IMR-90 (cell line): ENCODE results near the gene NXF1. TPM values are rescaled to one million over a fixed set of nuclear protein-coding genes. Genes with fewer than 3 reads are reported as not detected.
"Not testable (repeated sequence)": the region's sequence is repeated elsewhere in the genome, so short reads cannot be mapped to it uniquely, and the experiment has no call there.

Source experiments
- ATAC-seq: fragments of 200-7000 bp; cut with Tn5 transposase; 2 replicates; pipeline ENCODE4 v1.9.1; 2020; ENCODE audit warnings: low read depth, mild to moderate bottlenecking, moderate library complexity
- BruUV-seq: library from RNA; stranded (reverse); fragments of 400-500 nt; replicated peaks from 2 replicates; lab custom pipeline; 2021; lab: Mats Ljungman, UMichigan
- CTCF ChIA-PET: fragments of 300-600 bp; formaldehyde crosslinking; extraction: SDS; loops from one replicate; lab custom pipeline; 2021; ENCODE audit warnings: antibody characterized with exemption; lab: Yijun Ruan, JAX
- POLR2A ChIA-PET: fragments of 300-600 bp; sonication (Branson Sonifier 250); formaldehyde crosslinking; loops from one replicate; lab custom pipeline; 2022; ENCODE audit warnings: antibody characterized with exemption; ENCODE audit not compliant: unreplicated experiment; lab: Charles Lee
- DNase-seq: peaks from one replicate; pipeline ENCODE4 v3.0.0; 2013
- H2AFZ ChIP-seq: replicated peaks from 2 replicates; pipeline ENCODE3; 2013; ENCODE audit warnings: low read length, mild to moderate bottlenecking; ENCODE audit not compliant: poor library complexity
- H2AK5ac ChIP-seq: 2 replicates; pipeline ENCODE4 v1.6.1; 2013; ENCODE audit warnings: low read depth, low read length, inconsistent platforms
- H2AK9ac ChIP-seq: replicated peaks from 2 replicates; pipeline ENCODE3; 2013; ENCODE audit warnings: mild to moderate bottlenecking, low read depth, low read length, moderate library complexity; ENCODE audit not compliant: poor library complexity
- H2BK120ac ChIP-seq: 2 replicates; pipeline ENCODE4 v1.6.1; 2013; ENCODE audit warnings: low read depth, low read length, inconsistent platforms
- H2BK15ac ChIP-seq: 3 replicates; pipeline ENCODE4 v1.6.1; 2013; ENCODE audit warnings: low read depth, low read length, inconsistent platforms
- H2BK20ac ChIP-seq: 2 replicates; pipeline ENCODE4 v1.6.1; 2013; ENCODE audit warnings: low read depth, mild to moderate bottlenecking, inconsistent platforms, low read length, moderate library complexity
- H2BK5ac ChIP-seq: 2 replicates; pipeline ENCODE4 v1.6.1; 2013; ENCODE audit warnings: mild to moderate bottlenecking, low read depth, low read length, inconsistent platforms; ENCODE audit not compliant: poor library complexity, severe bottlenecking
- H3K14ac ChIP-seq: replicated peaks from 2 replicates; pipeline ENCODE4 v1.6.1; 2013; ENCODE audit warnings: low read depth, low read length, inconsistent platforms
- H3K18ac ChIP-seq: 2 replicates; pipeline ENCODE4 v1.6.1; 2013; ENCODE audit warnings: low read depth, low read length, control low read depth
- H3K23ac ChIP-seq: 2 replicates; pipeline ENCODE4 v1.6.1; 2013; ENCODE audit warnings: low read depth, low read length, inconsistent platforms
- H3K27ac ChIP-seq: 2 replicates; pipeline ENCODE4 v1.5.1; 2013; ENCODE audit warnings: mild to moderate bottlenecking, control low read depth, low read length; ENCODE audit not compliant: insufficient read depth
- H3K27me3 ChIP-seq: 2 replicates; pipeline ENCODE4 v1.6.1; 2013; ENCODE audit warnings: low read length; ENCODE audit not compliant: control insufficient read depth, insufficient read depth
- H3K36me3 ChIP-seq: 2 replicates; pipeline ENCODE4 v1.6.1; 2013; ENCODE audit warnings: low read length, mixed read lengths; ENCODE audit not compliant: control insufficient read depth, insufficient read depth
- H3K4ac ChIP-seq: 2 replicates; pipeline ENCODE4 v1.6.1; 2013; ENCODE audit warnings: low read depth, low read length, inconsistent platforms
- H3K4me1 ChIP-seq: 2 replicates; pipeline ENCODE4 v1.6.1; 2013; ENCODE audit warnings: low read length, mixed read lengths; ENCODE audit not compliant: control insufficient read depth, insufficient read depth
- H3K4me2 ChIP-seq: 2 replicates; pipeline ENCODE4 v1.6.1; 2013; ENCODE audit warnings: low read depth, mild to moderate bottlenecking, control low read depth, low read length, moderate library complexity
- H3K4me3 ChIP-seq: 2 replicates; pipeline ENCODE4 v1.5.1; 2013; ENCODE audit warnings: low read depth, mild to moderate bottlenecking, control low read depth, low read length, moderate library complexity; ENCODE audit not compliant: insufficient read depth
- H3K56ac ChIP-seq: 2 replicates; pipeline ENCODE4 v1.6.1; 2013; ENCODE audit warnings: low read length, inconsistent platforms; ENCODE audit not compliant: insufficient read depth; ENCODE audit errors: extremely low read depth
- H3K79me1 ChIP-seq, 2 experiments: 2 replicates each; pipeline ENCODE4 v1.6.1; 2013; ENCODE audit warnings: low read length in 2 of 2, inconsistent platforms in 1 of 2, low read depth in 1 of 2
- H3K9ac ChIP-seq: 2 replicates; pipeline ENCODE4 v1.6.1; 2013; ENCODE audit warnings: low read depth, low read length, control low read depth
- H3K9me1 ChIP-seq: 2 replicates; pipeline ENCODE4 v1.6.1; 2013; ENCODE audit warnings: low read length, inconsistent platforms; ENCODE audit not compliant: insufficient read depth
- H3K9me3 ChIP-seq: 2 replicates; pipeline ENCODE4 v1.6.1; 2013; ENCODE audit warnings: low read length; ENCODE audit not compliant: control insufficient read depth, insufficient read depth
- H4K20me1 ChIP-seq: 2 replicates; pipeline ENCODE4 v1.6.1; 2013; ENCODE audit warnings: low read length, inconsistent platforms; ENCODE audit not compliant: insufficient read depth
- H4K5ac ChIP-seq: 2 replicates; pipeline ENCODE4 v1.6.1; 2013; ENCODE audit warnings: mild to moderate bottlenecking, low read depth, low read length, control low read depth
- H4K8ac ChIP-seq, 2 experiments: 2 replicates each; pipeline ENCODE4 v1.6.1; 2013; ENCODE audit warnings: low read depth in 2 of 2, low read length in 2 of 2, control low read depth in 1 of 2, inconsistent platforms in 1 of 2
- H4K91ac ChIP-seq: 2 replicates; pipeline ENCODE4 v1.6.1; 2013; ENCODE audit warnings: low read depth, low read length, inconsistent platforms; ENCODE audit not compliant: insufficient read depth
- BHLHE40 ChIP-seq: fragments of 150-350 bp; IDR thresholded peaks from 2 replicates; pipeline ENCODE4 v1.6.1; 2016; ENCODE audit warnings: mild to moderate bottlenecking, low read depth, low read length
- CEBPB ChIP-seq: IDR thresholded peaks from 2 replicates; pipeline ENCODE4 v1.6.1; 2012; ENCODE audit warnings: low read depth, low read length, improper control_type of control experiment
- MAFK ChIP-seq: IDR thresholded peaks from 2 replicates; pipeline ENCODE4 v1.6.1; 2012; ENCODE audit warnings: low read depth, low read length, improper control_type of control experiment
- MXI1 ChIP-seq: IDR thresholded peaks from 2 replicates; pipeline ENCODE4 v1.6.1; 2012; ENCODE audit warnings: low read depth, mild to moderate bottlenecking, low read length, moderate library complexity, borderline replicate concordance
- NFE2L2 ChIP-seq: fragments of 150-350 bp; IDR thresholded peaks from 2 replicates; pipeline ENCODE4 v1.6.1; 2016; ENCODE audit warnings: low read depth, mild to moderate bottlenecking, low read length
- POLR2A ChIP-seq: IDR thresholded peaks from 2 replicates; pipeline ENCODE4 v1.6.1; 2012; ENCODE audit warnings: mild to moderate bottlenecking, low read depth, low read length
- USF2 ChIP-seq: fragments of 150-350 bp; IDR thresholded peaks from 2 replicates; pipeline ENCODE4 v1.6.1; 2017; ENCODE audit warnings: mild to moderate bottlenecking, antibody characterized with exemption, low read length, low read depth
- WGBS, 2 experiments: methylation state at CpG; one replicate each; pipeline versions ENCODE4 v1.1.5 to v1.1.7; 2013; ENCODE audit warnings: missing lambda C conversion rate in 2 of 2; ENCODE audit not compliant: insufficient read length in 1 of 2; ENCODE audit errors: extremely low coverage in 2 of 2; 5-methylcytosine and 5-hydroxymethylcytosine counted together
- dilution Hi-C: fragments of 300-500 bp; cut with HindIII; formaldehyde crosslinking; loops from one replicate; pipeline ENCODE4 v1.14.3; 2018; ENCODE audit warnings: low sequenced_read_pairs; ENCODE audit not compliant: unreplicated experiment
- in situ Hi-C: fragments of 300-500 bp; cut with MboI; formaldehyde crosslinking; loops from 3 replicates; pipeline ENCODE4 v1.14.3; 2019; ENCODE audit warnings: low sequenced_read_pairs, inconsistent platforms, mixed read lengths
- intact Hi-C: fragments of 100-400 bp; cut with micrococcal nuclease; formaldehyde crosslinking; loops from 2 replicates; pipeline ENCODE4 v1.10.0; 2022
- polyA plus RNA-seq, 3 experiments: library from polyadenylated mRNA; depleted of rRNA; stranded (reverse); fragments of >200 nt; gene quantifications; 2 replicates each; pipeline ENCODE4 v1.2.3, GENCODE V29; 2012; ENCODE audit warnings: low replicate concordance in 1 of 3
- total RNA-seq: library from RNA; depleted of rRNA; stranded (reverse); fragments of >200 nt; gene quantifications from 2 replicates; pipeline ENCODE4 v1.2.3, GENCODE V29; 2012

The NXF1 gene
- total and polyA plus RNA-seq, 2 of the 4 experiments (the other 2 are of a cell fraction): 26.3 to 97.4 TPM

GRCh38 chr11:62841361-62842170 is 36.3 kb upstream of the NXF1 start (continued):
- TF ChIP-seq MXI1 (peak; percentile 87), MAFK (no peak), NFE2L2 (peak; percentile 55; the same call in 1 of the 2 replicates)

DNA sequence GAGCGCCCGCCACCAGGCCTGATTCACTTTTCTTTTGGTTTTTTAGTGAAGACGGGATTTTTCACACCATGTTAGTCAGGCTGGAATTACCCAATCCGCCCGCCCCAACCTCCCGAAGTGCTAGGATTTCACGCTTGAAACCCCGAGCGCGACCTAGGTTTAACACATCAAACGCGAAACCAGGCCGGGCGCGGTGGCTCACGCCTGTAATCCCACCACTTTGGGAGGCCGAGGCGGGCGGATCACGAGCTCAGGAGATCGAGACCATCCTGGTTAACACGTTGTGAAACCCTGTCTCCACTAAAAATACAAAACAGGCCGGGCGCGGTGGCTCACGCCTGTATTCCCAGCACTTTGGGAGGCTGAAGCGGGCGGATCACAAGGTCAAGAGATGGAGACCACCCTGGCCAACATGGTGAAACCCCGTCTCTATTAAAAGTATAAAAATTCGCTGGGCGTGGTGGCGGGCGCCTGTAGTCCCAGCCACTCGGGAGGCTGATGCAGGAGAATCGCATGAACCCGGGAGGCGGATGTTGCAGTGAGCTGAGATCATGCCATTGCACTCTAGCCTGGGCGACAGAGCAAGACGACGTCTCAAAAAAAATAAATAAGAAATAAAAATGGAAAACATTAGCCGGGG is 35.6 kb upstream of the NXF1 start:
- H2AK5ac ChIP-seq, H2BK120ac ChIP-seq, H4K91ac ChIP-seq, H2BK20ac ChIP-seq, H3K9me3 ChIP-seq, H4K20me1 ChIP-seq, dilution Hi-C loops, H3K9me1 ChIP-seq, H3K36me3 ChIP-seq, H3K4me1 ChIP-seq, H3K27me3 ChIP-seq, H2BK15ac ChIP-seq, in situ Hi-C loops, BruUV-seq: not testable (repeated sequence)
- Histone ChIP-seq H3K23ac (peak overlapping the region; percentile 9; the same call in 1 of the 2 replicates), H3K4me2 (peak overlapping the region; percentile 88), H2AK9ac (peak overlapping the region; percentile 84), H3K4me3 (peak overlapping the region; percentile 71), H3K27ac (peak overlapping the region; percentile 83), H4K5ac (peak overlapping the region; percentile 55), H2AFZ (peak overlapping the region; percentile 85), H3K4ac (peak overlapping the region; percentile 2), H4K8ac (peak overlapping the region in 1 of 2 experiments; percentile 28; a peak in 2 of 4 replicates), H3K18ac (peak overlapping the region; percentile 74), H3K79me1 (peaks cover 10 to 25% of the 10 kb centered on the region in 2 experiments; a peak in 1 of 4 replicates), H3K9ac (peak overlapping the region; percentile 78), H2BK5ac (peak overlapping the region; percentile 73), H3K14ac (peak overlapping the region; percentile 6), H3K56ac (0 out of 2 replicates have a peak overlapping the region, but pooled peaks have one; percentile 35)
- DNase-seq: peak; percentile 81
- WGBS, 2 experiments: 0% methylated on average over 7 of the region's 41 CpGs; no CpG with 5 or more reads in 1 of the 2 experiments
- CTCF ChIA-PET: interaction anchor here (1.0 kb wide), 1 partner anchor 54 kb away, joined by 3 read pairs; no protein-coding TSS in a partner anchor
- TF ChIP-seq POLR2A: peak; percentile 87
- peak; percentile 89 for TF ChIP-seq CEBPB
- peak; percentile 14; the same call in 1 of the 2 replicates for TF ChIP-seq USF2
- peak; percentile 96 for TF ChIP-seq BHLHE40
- peak; percentile 1; the same call in 1 of the 2 replicates for ATAC-seq
- POLR2A ChIA-PET: interaction anchor here (0.6 to 2.1 kb wide), 13 partner anchors 9 to 480 kb away, joined by 3 to 16 read pairs (median 6); partner anchors contain the start of genes HNRNPUL2, INTS5, NXF1 and SLC3A2
- intact Hi-C loops: loop anchor here (1.0 to 2.0 kb wide), 2 partner anchors 22 to 40 kb away; no protein-coding TSS in a partner anchor
